Vagina (tissue), 2 donors: ENCODE data around the gene GSK3A. TPM values are rescaled to one million over a fixed set of nuclear protein-coding genes. Genes with fewer than 3 reads are reported as not detected.

Experiments
- DNase-seq, 2 donors: peaks; one replicate each; pipeline ENCODE4 v3.0.0-alpha.2; 2017; ENCODE audit errors: extremely low spot score in 2 of 2
- H3K27ac ChIP-seq: fragments of 200-600 bp; sonication (generic); one replicate; pipeline ENCODE4 v1.5.1; 2019
- H3K27me3 ChIP-seq: fragments of 200-600 bp; sonication (generic); one replicate; pipeline ENCODE4 v1.5.1; 2019
- H3K36me3 ChIP-seq, 2 donors: fragments of 200-600 bp; sonication (generic); one replicate each; pipeline ENCODE4 v1.5.1; 2017 to 2019
- H3K4me1 ChIP-seq: fragments of 200-600 bp; sonication (generic); one replicate; pipeline ENCODE4 v1.5.1; 2019
- H3K4me3 ChIP-seq, 2 donors: fragments of 200-600 bp; sonication (generic); 1 replicate in 1 of 2; 2 replicates in 1 of 2; pipeline ENCODE4 v1.5.1; 2016 to 2019
- H3K9me3 ChIP-seq: fragments of 200-600 bp; sonication (generic); one replicate; pipeline ENCODE4 v1.5.1; 2019
- CTCF ChIP-seq, 3 experiments: fragments of 450-650 bp in 2 of 3; fragments of 200-600 bp in 1 of 3; sonication (generic) in 1 of 3; IDR thresholded peaks; one replicate each; pipeline ENCODE4 v1.5.1; 2017 to 2019; ENCODE audit warnings: antibody characterized with exemption in 3 of 3, mild to moderate bottlenecking in 2 of 3, moderate library complexity in 2 of 3
- POLR2A ChIP-seq, 2 donors: fragments of 450-650 bp; IDR thresholded peaks; one replicate each; pipeline ENCODE4 v1.6.1; 2017; ENCODE audit warnings: antibody characterized with exemption in 2 of 2, mild to moderate bottlenecking in 2 of 2, moderate library complexity in 2 of 2
- POLR2AphosphoS5 ChIP-seq, 2 donors: sonication (generic); formaldehyde crosslinking; IDR thresholded peaks; one replicate each; pipeline ENCODE4 v1.9.0; 2017; ENCODE audit warnings: antibody characterized with exemption in 2 of 2, mild to moderate bottlenecking in 2 of 2, low read depth in 1 of 2; ENCODE audit not compliant: insufficient read depth in 1 of 2
- intact Hi-C: fragments of 100-400 bp; cut with DNase I; formaldehyde crosslinking; loops from one replicate; pipeline ENCODE4 v1.15.1; 2023
- total RNA-seq: library from RNA; depleted of rRNA; stranded (reverse); fragments of >200 nt; gene quantifications from one replicate; pipeline ENCODE4 v1.2.3, GENCODE V29; 2016

GSK3A gene
- total RNA-seq, 1 donor from 2014 or later: 21.1 TPM

- TF ChIP-seq CTCF (IDR thresholded peaks at IDR 0.05) (no peak), POLR2A (IDR thresholded peaks at IDR 0.05) (no peak), POLR2AphosphoS5 (IDR thresholded peaks at IDR 0.05; ENCODE audit: insufficient read depth in 1 of 2, low read depth in 1 of 2) (no peak)
- DNase-seq: no peak
- no peak overlapping the region for H3K27ac ChIP-seq
- peaks cover 0 to 79% of the 10 kb centered on the region in 2 donors for H3K36me3 ChIP-seq
- H3K9me3 ChIP-seq: no peaks in the 10 kb centered on the region
- peaks cover 53% of the 10 kb centered on the region for H3K4me1 ChIP-seq
- H3K4me3 ChIP-seq: no peak overlapping the region
- intact Hi-C loops: no loop called here
- H3K27me3 ChIP-seq: no peaks in the 10 kb centered on the region
These were observed 40.0 kb downstream of the GSK3A start for GRCh38 chr19:42202290-42202880.

GRCh38 chr19:42201489-42202289 lies 40.7 kb downstream of the GSK3A start:
- Histone ChIP-seq H3K27me3 (no peaks in the 10 kb centered on the region), H3K9me3 (no peaks in the 10 kb centered on the region), H3K27ac (no peak overlapping the region), H3K36me3 (peaks cover 0 to 73% of the 10 kb centered on the region in 2 donors), H3K4me3 (no peak overlapping the region), H3K4me1 (peaks cover 46% of the 10 kb centered on the region)
- no peak for DNase-seq
- TF ChIP-seq POLR2AphosphoS5 (IDR thresholded peaks at IDR 0.05; ENCODE audit: insufficient read depth in 1 of 2, low read depth in 1 of 2) (no peak), POLR2A (IDR thresholded peaks at IDR 0.05) (no peak), CTCF (IDR thresholded peaks at IDR 0.05) (no peak)
- intact Hi-C loops: no loop called here

- Histone ChIP-seq H3K9me3 (no peaks in the 10 kb centered on the region), H3K4me1 (peaks cover 37% of the 10 kb centered on the region), H3K36me3 (peaks cover 0 to 62% of the 10 kb centered on the region in 2 donors), H3K27me3 (no peaks in the 10 kb centered on the region), H3K27ac (peak overlapping the region; percentile 20), H3K4me3 (no peak overlapping the region)
- no peak for TF ChIP-seq CTCF (IDR thresholded peaks at IDR 0.05)
- no peak for TF ChIP-seq POLR2A (IDR thresholded peaks at IDR 0.05)
- no peak for TF ChIP-seq POLR2AphosphoS5 (IDR thresholded peaks at IDR 0.05; ENCODE audit: insufficient read depth in 1 of 2, low read depth in 1 of 2)
- intact Hi-C loops: no loop called here
- DNase-seq: no peak
These were observed 42.2 kb downstream of the GSK3A start for GRCh38 chr19:42200116-42200715.

GRCh38 chr19:42199440-42200115 lies 42.8 kb downstream of the GSK3A start:
- peak overlapping the region; percentile 20 for H3K27ac ChIP-seq
- peaks cover 0 to 58% of the 10 kb centered on the region in 2 donors for H3K36me3 ChIP-seq
- H3K9me3 ChIP-seq: no peaks in the 10 kb centered on the region
- peaks cover 37% of the 10 kb centered on the region for H3K4me1 ChIP-seq
- intact Hi-C loops: no loop called here
- no peak for DNase-seq
- H3K27me3 ChIP-seq: no peaks in the 10 kb centered on the region
- H3K4me3 ChIP-seq: no peak overlapping the region
- peak in 1 of 2 donors; percentile 18 for TF ChIP-seq POLR2AphosphoS5 (IDR thresholded peaks at IDR 0.05; ENCODE audit: insufficient read depth in 1 of 2, low read depth in 1 of 2)
- no peak for TF ChIP-seq POLR2A (IDR thresholded peaks at IDR 0.05)
